Measurements from ENCODE around the gene TBCE. TPM values are rescaled to one million over a fixed set of nuclear protein-coding genes. Genes with fewer than 3 reads are reported as not detected.

The TBCE gene
- total and polyA plus RNA-seq, 2 donors (not counting 1 experiment from before 2014, with no cell fraction given) = 15.2 to 22.1 TPM

DNA sequence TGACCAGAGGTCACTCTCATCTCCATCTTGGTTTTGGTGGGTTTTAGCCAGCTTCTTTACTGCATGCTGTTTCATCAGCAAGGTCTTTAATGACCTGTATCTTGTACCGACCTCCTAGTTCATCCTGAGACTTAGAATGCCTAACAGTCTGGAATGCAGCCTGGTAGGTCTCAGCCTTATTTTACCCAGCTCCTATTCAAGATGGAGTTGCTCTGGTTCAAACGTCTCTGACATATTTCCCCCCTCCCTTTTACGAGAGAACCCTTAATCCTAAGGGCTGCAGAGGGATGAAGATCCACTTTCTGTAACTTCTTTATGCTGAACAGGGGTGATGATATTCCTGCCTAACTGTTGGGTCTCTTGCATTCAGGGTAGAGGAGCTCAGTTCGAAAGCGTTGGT lies 43.2 kb downstream of the TBCE start:
- Histone ChIP-seq H3K79me2 (ENCODE audit: control insufficient read depth, insufficient read depth, low read length) (no peaks in the 10 kb centered on the region), H3K9me3 (ENCODE audit: control extremely low read depth in 1 of 3, control insufficient read depth in 2 of 3, insufficient read depth in 1 of 3, low read length in 2 of 3) (no peaks in the 10 kb centered on the region), H3K4me3 (ENCODE audit: control extremely low read depth in 1 of 5, extremely low read depth in 1 of 5, insufficient read depth in 1 of 5, low read depth in 2 of 5, low read length in 4 of 5) (no peak overlapping the region), H4K20me1 (ENCODE audit: control insufficient read depth, insufficient read depth, low read length, poor library complexity, severe bottlenecking) (no peaks in the 10 kb centered on the region), H2AFZ (ENCODE audit: insufficient read depth, low read depth, low read length, poor library complexity, severe bottlenecking) (no peak overlapping the region), H3K4me2 (replicated peaks; ENCODE audit: low read depth, low read length, poor library complexity, severe bottlenecking) (no peak overlapping the region), H3K9ac (ENCODE audit: low read length) (no peak overlapping the region), H3K27me3 (replicated peaks in 1 of 4; ENCODE audit: control extremely low read depth in 1 of 4, control insufficient read depth in 3 of 4, insufficient read depth in 4 of 4, low read length in 3 of 4) (no peaks in the 10 kb centered on the region), H3K27ac (ENCODE audit: low read length in 2 of 2) (no peak overlapping the region), H3K36me3 (replicated peaks in 1 of 2; ENCODE audit: control extremely low read depth in 1 of 2, control insufficient read depth in 1 of 2, extremely low read depth in 1 of 2, insufficient read depth in 2 of 2, low read length in 1 of 2) (peaks cover 0 to 5% of the 10 kb centered on the region in 2 experiments), H3K4me1 (ENCODE audit: control insufficient read depth in 2 of 2, insufficient read depth in 2 of 2, low read length in 2 of 2) (no peaks in the 10 kb centered on the region)
- Mint-ChIP-seq H3K27me3 (no peaks in the 10 kb centered on the region), H3K27ac (no peak overlapping the region), H3K4me1 (no peaks in the 10 kb centered on the region), H3K9me3 (ENCODE audit: insufficient read depth) (no peaks in the 10 kb centered on the region), H3K4me3 (no peak overlapping the region)
- CTCF ChIA-PET = no interaction called here
- DNase-seq = no peak
- TF ChIP-seq EZH2 (IDR thresholded peaks at IDR 0.05; ENCODE audit: borderline replicate concordance, insufficient read depth, low read depth, low read length, poor library complexity, severe bottlenecking) = no peak
- TF ChIP-seq, protein P1, sequence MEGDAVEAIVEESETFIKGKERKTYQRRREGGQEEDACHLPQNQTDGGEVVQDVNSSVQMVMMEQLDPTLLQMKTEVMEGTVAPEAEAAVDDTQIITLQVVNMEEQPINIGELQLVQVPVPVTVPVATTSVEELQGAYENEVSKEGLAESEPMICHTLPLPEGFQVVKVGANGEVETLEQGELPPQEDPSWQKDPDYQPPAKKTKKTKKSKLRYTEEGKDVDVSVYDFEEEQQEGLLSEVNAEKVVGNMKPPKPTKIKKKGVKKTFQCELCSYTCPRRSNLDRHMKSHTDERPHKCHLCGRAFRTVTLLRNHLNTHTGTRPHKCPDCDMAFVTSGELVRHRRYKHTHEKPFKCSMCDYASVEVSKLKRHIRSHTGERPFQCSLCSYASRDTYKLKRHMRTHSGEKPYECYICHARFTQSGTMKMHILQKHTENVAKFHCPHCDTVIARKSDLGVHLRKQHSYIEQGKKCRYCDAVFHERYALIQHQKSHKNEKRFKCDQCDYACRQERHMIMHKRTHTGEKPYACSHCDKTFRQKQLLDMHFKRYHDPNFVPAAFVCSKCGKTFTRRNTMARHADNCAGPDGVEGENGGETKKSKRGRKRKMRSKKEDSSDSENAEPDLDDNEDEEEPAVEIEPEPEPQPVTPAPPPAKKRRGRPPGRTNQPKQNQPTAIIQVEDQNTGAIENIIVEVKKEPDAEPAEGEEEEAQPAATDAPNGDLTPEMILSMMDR (IDR thresholded peaks at IDR 0.05) = no peak
- no peak for ATAC-seq (ENCODE audit: low read depth)
- WGBS (ENCODE audit: insufficient coverage) = 100% methylated on average over 1 of the region's 5 CpGs
- intact Hi-C loops (cut with micrococcal nuclease) = loop anchor here (10.0 kb wide), 1 partner anchor 246 kb away; the partner anchor contains the start of gene RBM34
- POLR2A ChIA-PET = no interaction called here

DNA sequence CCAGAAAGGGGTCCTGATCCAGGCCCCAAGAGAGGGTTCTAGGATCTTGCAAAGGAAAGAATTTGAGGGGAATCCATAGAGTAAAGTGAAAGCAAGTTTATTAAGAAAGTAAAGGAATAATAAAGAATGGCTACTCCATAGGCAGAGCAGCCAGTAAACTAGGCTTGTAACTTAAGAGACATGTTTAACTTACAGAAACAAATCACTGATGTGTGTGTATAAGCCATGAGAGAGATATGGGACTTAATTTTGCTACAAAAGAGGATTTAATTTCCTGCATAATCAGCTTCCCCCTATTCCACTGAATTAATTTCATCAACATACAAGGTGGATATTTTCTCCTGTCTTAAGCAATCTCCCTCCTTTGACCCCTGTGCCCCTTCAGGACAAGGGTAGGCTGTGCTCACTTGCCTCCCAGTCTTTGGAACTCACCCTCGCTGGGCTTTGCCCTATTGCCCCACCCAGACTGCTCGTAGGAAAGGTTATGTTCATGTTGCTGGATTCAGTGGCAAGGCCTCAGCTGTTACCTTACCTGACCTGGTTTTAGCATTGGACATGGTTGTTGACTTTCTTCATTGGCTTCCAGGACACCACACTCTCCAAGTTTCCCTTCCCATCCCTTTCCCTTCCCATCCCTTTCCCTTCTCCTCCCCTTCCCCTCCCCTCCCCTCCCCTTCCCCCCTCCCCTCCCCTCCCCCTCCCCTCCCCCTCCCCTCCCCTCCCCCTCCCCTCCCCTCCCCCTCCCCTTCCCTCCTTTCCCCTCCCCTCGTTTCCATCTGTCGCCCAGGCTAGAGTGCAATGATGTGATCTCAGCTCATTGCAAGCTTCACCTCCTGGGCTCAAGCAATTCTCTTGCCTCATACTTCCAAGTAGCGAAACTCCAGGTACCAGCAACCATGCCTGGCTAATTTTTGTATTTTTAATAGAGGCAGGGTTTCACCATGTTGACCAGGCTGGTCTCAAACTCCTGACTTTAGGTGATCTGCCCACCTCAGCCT lies 44.6 kb downstream of the TBCE start:
- no peaks in the 10 kb centered on the region for H3K4me1 ChIP-seq (ENCODE audit: control insufficient read depth in 2 of 2, insufficient read depth in 2 of 2, low read length in 2 of 2)
- TF ChIP-seq, protein P1 (IDR thresholded peaks at IDR 0.05) = no peak
- no peak for TF ChIP-seq EZH2 (IDR thresholded peaks at IDR 0.05; ENCODE audit: borderline replicate concordance, insufficient read depth, low read depth, low read length, poor library complexity, severe bottlenecking)
- H3K4me3 ChIP-seq (ENCODE audit: control extremely low read depth in 1 of 5, extremely low read depth in 1 of 5, insufficient read depth in 1 of 5, low read depth in 2 of 5, low read length in 4 of 5) = no peak overlapping the region
- no peaks in the 10 kb centered on the region for H3K27me3 Mint-ChIP-seq
- no peaks in the 10 kb centered on the region for H3K9me3 Mint-ChIP-seq (ENCODE audit: insufficient read depth)
- POLR2A ChIA-PET = no interaction called here
- no peaks in the 10 kb centered on the region for H4K20me1 ChIP-seq (ENCODE audit: control insufficient read depth, insufficient read depth, low read length, poor library complexity, severe bottlenecking)
- H3K36me3 ChIP-seq (replicated peaks in 1 of 2; ENCODE audit: control extremely low read depth in 1 of 2, control insufficient read depth in 1 of 2, extremely low read depth in 1 of 2, insufficient read depth in 2 of 2, low read length in 1 of 2) = peaks cover 0 to 5% of the 10 kb centered on the region in 2 experiments
- WGBS (ENCODE audit: insufficient coverage) = 76% methylated on average over 3 of the region's 5 CpGs
- no peak overlapping the region for H3K9ac ChIP-seq (ENCODE audit: low read length)
- no peak overlapping the region for H3K4me2 ChIP-seq (replicated peaks; ENCODE audit: low read depth, low read length, poor library complexity, severe bottlenecking)
- ATAC-seq (ENCODE audit: low read depth) (no peak), DNase-seq (no peak)
- H2AFZ ChIP-seq (ENCODE audit: insufficient read depth, low read depth, low read length, poor library complexity, severe bottlenecking) = no peak overlapping the region
- H3K27ac ChIP-seq (ENCODE audit: low read length in 2 of 2) = no peak overlapping the region
- H3K4me1 Mint-ChIP-seq = no peaks in the 10 kb centered on the region
- H3K27me3 ChIP-seq (replicated peaks in 1 of 4; ENCODE audit: control extremely low read depth in 1 of 4, control insufficient read depth in 3 of 4, insufficient read depth in 4 of 4, low read length in 3 of 4) = no peaks in the 10 kb centered on the region
- no peak overlapping the region for H3K27ac Mint-ChIP-seq
- no peaks in the 10 kb centered on the region for H3K79me2 ChIP-seq (ENCODE audit: control insufficient read depth, insufficient read depth, low read length)
- no peak overlapping the region for H3K4me3 Mint-ChIP-seq
- CTCF ChIA-PET = interaction anchor here (5.5 kb wide), 1 partner anchor 161 kb away, joined by 141 read pairs; no protein-coding TSS in a partner anchor
- no peaks in the 10 kb centered on the region for H3K9me3 ChIP-seq (ENCODE audit: control extremely low read depth in 1 of 3, control insufficient read depth in 2 of 3, insufficient read depth in 1 of 3, low read length in 2 of 3)
- intact Hi-C loops (cut with micrococcal nuclease) = loop anchor here (10.0 kb wide), 1 partner anchor 247 kb away; the partner anchor contains the start of gene RBM34

Data from B cell (primary cell).